OCI-LY1 (cell line): ENCODE results near the gene LRRC1.

Source experiments
- H2AFZ ChIP-seq: fragments of 200-600 bp; sonication (generic), shearing (Covaris generic); 2 replicates; pipeline ENCODE4 v1.6.0; 2014; ENCODE audit warnings: antibody characterized with exemption, mild to moderate bottlenecking, low read length
- H3F3A ChIP-seq: fragments of 200-600 bp; sonication (generic), shearing (Covaris generic); 2 replicates; pipeline ENCODE4 v1.6.0; 2014; ENCODE audit warnings: mild to moderate bottlenecking, antibody characterized with exemption, low read length, moderate library complexity; ENCODE audit not compliant: insufficient read depth
- H3K27ac ChIP-seq: fragments of 200-600 bp; sonication (generic); 2 replicates; pipeline ENCODE4 v1.5.1; 2014; ENCODE audit warnings: low read length, mixed run types, mild to moderate bottlenecking, low read depth; ENCODE audit not compliant: poor library complexity, severe bottlenecking
- H3K27me3 ChIP-seq: fragments of 200-600 bp; sonication (generic); 2 replicates; pipeline ENCODE4 v1.6.0; 2014; ENCODE audit warnings: antibody characterized with exemption, mild to moderate bottlenecking, low read length, moderate library complexity; ENCODE audit not compliant: insufficient read depth
- H3K36me3 ChIP-seq: fragments of 200-600 bp; sonication (generic); 2 replicates; pipeline ENCODE4 v1.6.1; 2014; ENCODE audit warnings: mild to moderate bottlenecking, antibody characterized with exemption, low read length, moderate library complexity, mixed read lengths; ENCODE audit not compliant: insufficient read depth
- H3K4me1 ChIP-seq: fragments of 200-600 bp; sonication (generic); 2 replicates; pipeline ENCODE4 v1.5.1; 2014; ENCODE audit warnings: mild to moderate bottlenecking, low read length, moderate library complexity; ENCODE audit not compliant: insufficient read depth, severe bottlenecking
- H3K4me2 ChIP-seq: fragments of 200-600 bp; sonication (generic), shearing (Covaris generic); 2 replicates; pipeline ENCODE4 v1.6.1; 2014; ENCODE audit warnings: low read length
- H3K4me3 ChIP-seq: fragments of 200-600 bp; sonication (generic); 2 replicates; pipeline ENCODE4 v1.5.1; 2014; ENCODE audit warnings: low read length, low read depth, mild to moderate bottlenecking, mixed read lengths; ENCODE audit not compliant: poor library complexity, severe bottlenecking
- H3K79me2 ChIP-seq: fragments of 200-600 bp; shearing (Covaris generic); 2 replicates; pipeline ENCODE4 v1.6.1; 2016; ENCODE audit warnings: mixed run types, low read length, mixed read lengths; ENCODE audit not compliant: insufficient read depth
- H3K9ac ChIP-seq: fragments of 200-600 bp; sonication (generic), shearing (Covaris generic); 2 replicates; pipeline ENCODE4 v1.6.1; 2014; ENCODE audit warnings: mild to moderate bottlenecking, low read length, mixed read lengths
- H3K9me2 ChIP-seq: fragments of 200-600 bp; sonication (generic), shearing (Covaris generic); 2 replicates; pipeline ENCODE4 v1.6.1; 2014; ENCODE audit warnings: low read depth, mild to moderate bottlenecking, low read length, mixed read lengths
- H3K9me3 ChIP-seq: fragments of 200-600 bp; shearing (Covaris generic); 2 replicates; pipeline ENCODE4 v1.6.1; 2014; ENCODE audit warnings: low read length, mixed read lengths
- H4K20me1 ChIP-seq: fragments of 200-600 bp; sonication (generic), shearing (Covaris generic); 2 replicates; pipeline ENCODE4 v1.6.0; 2016; ENCODE audit warnings: mild to moderate bottlenecking, low read length; ENCODE audit not compliant: insufficient read depth
- EZH2 ChIP-seq: fragments of 200-600 bp; sonication (generic), shearing (Covaris generic); IDR thresholded peaks from 2 replicates; pipeline ENCODE4 v1.8.0; 2017; ENCODE audit warnings: borderline replicate concordance, mixed run types, mild to moderate bottlenecking, antibody characterized with exemption, low read length, moderate library complexity, mixed read lengths
- TF ChIP-seq, protein P1 (sequence below): fragments of 200-600 bp; sonication (generic), shearing (Covaris generic); IDR thresholded peaks from 2 replicates; pipeline ENCODE4 v1.5.1; 2017; ENCODE audit warnings: mild to moderate bottlenecking, antibody characterized with exemption, low read length, moderate library complexity, mixed read lengths

The LRRC1 gene

DNA sequence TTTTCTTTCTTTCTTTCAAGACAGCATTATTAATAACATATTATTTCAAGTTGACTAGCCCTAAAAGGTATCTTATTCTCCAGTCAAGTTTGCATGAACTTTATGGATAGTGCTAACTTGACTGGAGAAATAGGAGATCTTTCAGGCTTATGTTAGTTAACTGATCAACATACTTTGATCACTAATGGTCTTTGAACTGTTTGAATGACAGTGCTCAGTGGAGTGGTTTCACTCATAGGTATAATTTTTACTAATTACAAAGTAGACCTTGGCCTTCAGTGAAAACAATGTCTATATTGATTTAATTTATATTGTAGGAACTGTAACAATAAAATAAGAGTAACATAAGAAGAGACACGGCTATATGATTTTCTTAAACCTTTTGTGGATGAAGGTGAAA is 8.0 kb upstream of the LRRC1 start:
- H3F3A ChIP-seq, result no peaks in the 10 kb centered on the region
- no peak overlapping the region for H3K4me3 ChIP-seq
- H3K27ac ChIP-seq, result no peak overlapping the region
- no peak overlapping the region for H3K9ac ChIP-seq
- TF ChIP-seq, protein P1, sequence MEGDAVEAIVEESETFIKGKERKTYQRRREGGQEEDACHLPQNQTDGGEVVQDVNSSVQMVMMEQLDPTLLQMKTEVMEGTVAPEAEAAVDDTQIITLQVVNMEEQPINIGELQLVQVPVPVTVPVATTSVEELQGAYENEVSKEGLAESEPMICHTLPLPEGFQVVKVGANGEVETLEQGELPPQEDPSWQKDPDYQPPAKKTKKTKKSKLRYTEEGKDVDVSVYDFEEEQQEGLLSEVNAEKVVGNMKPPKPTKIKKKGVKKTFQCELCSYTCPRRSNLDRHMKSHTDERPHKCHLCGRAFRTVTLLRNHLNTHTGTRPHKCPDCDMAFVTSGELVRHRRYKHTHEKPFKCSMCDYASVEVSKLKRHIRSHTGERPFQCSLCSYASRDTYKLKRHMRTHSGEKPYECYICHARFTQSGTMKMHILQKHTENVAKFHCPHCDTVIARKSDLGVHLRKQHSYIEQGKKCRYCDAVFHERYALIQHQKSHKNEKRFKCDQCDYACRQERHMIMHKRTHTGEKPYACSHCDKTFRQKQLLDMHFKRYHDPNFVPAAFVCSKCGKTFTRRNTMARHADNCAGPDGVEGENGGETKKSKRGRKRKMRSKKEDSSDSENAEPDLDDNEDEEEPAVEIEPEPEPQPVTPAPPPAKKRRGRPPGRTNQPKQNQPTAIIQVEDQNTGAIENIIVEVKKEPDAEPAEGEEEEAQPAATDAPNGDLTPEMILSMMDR, result no peak
- no peak for TF ChIP-seq EZH2
- no peak overlapping the region for H3K4me2 ChIP-seq
- no peaks in the 10 kb centered on the region for H4K20me1 ChIP-seq
- H3K4me1 ChIP-seq, result no peaks in the 10 kb centered on the region
- no peaks in the 10 kb centered on the region for H3K79me2 ChIP-seq
- peaks cover 10% of the 10 kb centered on the region; the same call in 1 of the 2 replicates for H3K9me3 ChIP-seq
- H3K36me3 ChIP-seq, result no peaks in the 10 kb centered on the region; the same call in 1 of the 2 replicates
- no peaks in the 10 kb centered on the region for H3K9me2 ChIP-seq
- no peaks in the 10 kb centered on the region for H3K27me3 ChIP-seq
- no peak overlapping the region for H2AFZ ChIP-seq

- no peaks in the 10 kb centered on the region for H4K20me1 ChIP-seq
- H3K79me2 ChIP-seq, result no peaks in the 10 kb centered on the region
- H3K27me3 ChIP-seq, result no peaks in the 10 kb centered on the region
- H3K4me2 ChIP-seq, result no peak overlapping the region
- no peak overlapping the region for H3K9ac ChIP-seq
- TF ChIP-seq, protein P1, result no peak
- no peak for TF ChIP-seq EZH2
- H3K36me3 ChIP-seq, result no peaks in the 10 kb centered on the region; the same call in 1 of the 2 replicates
- no peak overlapping the region for H3K4me3 ChIP-seq
- no peak overlapping the region for H3K27ac ChIP-seq
- no peaks in the 10 kb centered on the region for H3K9me2 ChIP-seq
- H3K9me3 ChIP-seq, result peaks cover 10% of the 10 kb centered on the region; the same call in 1 of the 2 replicates
- H3F3A ChIP-seq, result 0 out of 2 replicates have a peak, but pooled peaks cover 3% of the 10 kb centered on the region
- H2AFZ ChIP-seq, result no peak overlapping the region
- peaks cover 16% of the 10 kb centered on the region for H3K4me1 ChIP-seq
These were observed 3.9 kb upstream of the LRRC1 start for GRCh38 chr6:53790886-53791285.

GRCh38 chr6:53792016-53792415 is 2.8 kb upstream of the LRRC1 start:
- no peaks in the 10 kb centered on the region for H3K27me3 ChIP-seq
- H3F3A ChIP-seq, result 0 out of 2 replicates have a peak, but pooled peaks cover 3% of the 10 kb centered on the region
- no peak overlapping the region for H3K9ac ChIP-seq
- no peaks in the 10 kb centered on the region for H4K20me1 ChIP-seq
- H3K36me3 ChIP-seq, result no peaks in the 10 kb centered on the region; the same call in 1 of the 2 replicates
- peaks cover 10% of the 10 kb centered on the region; the same call in 1 of the 2 replicates for H3K9me3 ChIP-seq
- no peak overlapping the region for H3K27ac ChIP-seq
- no peak overlapping the region for H3K4me2 ChIP-seq
- H3K9me2 ChIP-seq, result no peaks in the 10 kb centered on the region
- TF ChIP-seq, protein P1, result no peak
- no peak for TF ChIP-seq EZH2
- no peaks in the 10 kb centered on the region for H3K79me2 ChIP-seq
- peaks cover 25% of the 10 kb centered on the region for H3K4me1 ChIP-seq
- no peak overlapping the region for H2AFZ ChIP-seq
- no peak overlapping the region for H3K4me3 ChIP-seq
